ENCODE measurements around the gene CST3.

DNA sequence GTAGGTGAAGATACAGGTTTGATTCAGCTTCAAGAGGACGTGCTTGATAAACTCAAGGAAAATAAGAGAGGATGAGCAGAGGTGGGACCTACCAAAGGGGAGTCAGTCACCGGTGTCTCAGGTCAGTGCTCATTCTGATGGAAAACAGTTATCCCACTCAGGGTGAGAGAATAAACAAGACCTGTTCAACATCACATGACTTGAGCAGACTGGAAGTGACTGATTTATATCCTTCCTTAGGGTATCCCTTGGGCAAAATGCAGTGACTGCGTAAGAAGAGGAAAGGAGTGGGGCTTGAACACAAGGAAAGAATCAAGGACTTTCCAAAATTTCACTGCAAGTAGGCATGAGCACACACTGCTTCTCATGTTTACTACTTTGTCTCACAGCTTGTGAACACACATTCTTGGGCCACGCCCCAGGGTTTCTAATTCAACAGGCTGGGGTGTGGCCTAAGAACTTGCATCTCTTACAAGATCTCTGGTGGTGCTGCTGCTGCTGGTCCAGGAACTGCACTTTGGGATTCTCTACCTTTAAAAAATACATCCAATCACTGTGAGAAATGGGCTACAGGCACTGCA, 11.6 kb downstream of the CST3 start:
- TF ChIP-seq, protein P1, sequence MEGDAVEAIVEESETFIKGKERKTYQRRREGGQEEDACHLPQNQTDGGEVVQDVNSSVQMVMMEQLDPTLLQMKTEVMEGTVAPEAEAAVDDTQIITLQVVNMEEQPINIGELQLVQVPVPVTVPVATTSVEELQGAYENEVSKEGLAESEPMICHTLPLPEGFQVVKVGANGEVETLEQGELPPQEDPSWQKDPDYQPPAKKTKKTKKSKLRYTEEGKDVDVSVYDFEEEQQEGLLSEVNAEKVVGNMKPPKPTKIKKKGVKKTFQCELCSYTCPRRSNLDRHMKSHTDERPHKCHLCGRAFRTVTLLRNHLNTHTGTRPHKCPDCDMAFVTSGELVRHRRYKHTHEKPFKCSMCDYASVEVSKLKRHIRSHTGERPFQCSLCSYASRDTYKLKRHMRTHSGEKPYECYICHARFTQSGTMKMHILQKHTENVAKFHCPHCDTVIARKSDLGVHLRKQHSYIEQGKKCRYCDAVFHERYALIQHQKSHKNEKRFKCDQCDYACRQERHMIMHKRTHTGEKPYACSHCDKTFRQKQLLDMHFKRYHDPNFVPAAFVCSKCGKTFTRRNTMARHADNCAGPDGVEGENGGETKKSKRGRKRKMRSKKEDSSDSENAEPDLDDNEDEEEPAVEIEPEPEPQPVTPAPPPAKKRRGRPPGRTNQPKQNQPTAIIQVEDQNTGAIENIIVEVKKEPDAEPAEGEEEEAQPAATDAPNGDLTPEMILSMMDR (IDR thresholded peaks at IDR 0.05), result no peak
- TF ChIP-seq EP300 (IDR thresholded peaks at IDR 0.05), result peak in 1 of 2 donors; percentile 34
